Measurements from ENCODE around the gene ACYP2.

- TF ChIP-seq CTCF (IDR thresholded peaks at IDR 0.05): no peak
- no peak for TF ChIP-seq POLR2A (IDR thresholded peaks at IDR 0.05)
These were observed 124.0 kb downstream of the ACYP2 start for GRCh38 chr2:54239427-54239826.

All from transverse colon (tissue), 3 donors.